ENCODE measurements around the gene ERC1.

Gene ERC1

GRCh38 chr12:1107669-1108068, 116.6 kb downstream of the ERC1 start:
- H3K4me3 ChIP-seq (replicated peaks; ENCODE audit: low read depth, low read length): no peak overlapping the region
- no peak for DNase-seq (ENCODE audit: extremely low read depth, low read depth)
- no peak for TF ChIP-seq CTCF (IDR thresholded peaks at IDR 0.05; ENCODE audit: low read depth, low read length, missing control alignments)

- no peak overlapping the region for H3K4me3 ChIP-seq (replicated peaks; ENCODE audit: low read depth, low read length)
- no peak for TF ChIP-seq CTCF (IDR thresholded peaks at IDR 0.05; ENCODE audit: low read depth, low read length, missing control alignments)
- DNase-seq (ENCODE audit: extremely low read depth, low read depth): no peak
Observed at GRCh38 chr12:1108276-1108675, 117.3 kb downstream of the ERC1 start.

- TF ChIP-seq CTCF (IDR thresholded peaks at IDR 0.05; ENCODE audit: low read depth, low read length, missing control alignments): no peak
- H3K4me3 ChIP-seq (replicated peaks; ENCODE audit: low read depth, low read length): no peak overlapping the region
- no peak for DNase-seq (ENCODE audit: extremely low read depth, low read depth)
Observed at GRCh38 chr12:1115484-1116231, 124.6 kb downstream of the ERC1 start.

- DNase-seq (ENCODE audit: extremely low read depth, low read depth): no peak
- H3K4me3 ChIP-seq (replicated peaks; ENCODE audit: low read depth, low read length): no peak overlapping the region
- TF ChIP-seq CTCF (IDR thresholded peaks at IDR 0.05; ENCODE audit: low read depth, low read length, missing control alignments): no peak
Observed at GRCh38 chr12:1117371-1117770, 126.3 kb downstream of the ERC1 start.

- no peak overlapping the region for H3K4me3 ChIP-seq (replicated peaks; ENCODE audit: low read depth, low read length)
- peak; percentile 59 for DNase-seq (ENCODE audit: extremely low read depth, low read depth)
- peak; percentile 84 for TF ChIP-seq CTCF (IDR thresholded peaks at IDR 0.05; ENCODE audit: low read depth, low read length, missing control alignments)
Observed at GRCh38 chr12:1117970-1118563, 127.0 kb downstream of the ERC1 start.

GRCh38 chr12:1122786-1123185, 131.8 kb downstream of the ERC1 start:
- TF ChIP-seq CTCF (IDR thresholded peaks at IDR 0.05; ENCODE audit: low read depth, low read length, missing control alignments): no peak
- no peak overlapping the region for H3K4me3 ChIP-seq (replicated peaks; ENCODE audit: low read depth, low read length)
- no peak for DNase-seq (ENCODE audit: extremely low read depth, low read depth)

Data from HFF-Myc (cell line).